Endothelial cell (in vitro differentiated cells): ENCODE data around the gene EIF5A. TPM values are rescaled to one million over a fixed set of nuclear protein-coding genes. Genes with fewer than 3 reads are reported as not detected.

Experiments
- DNase-seq: peaks from one replicate; pipeline ENCODE4 v3.0.0; 2021; ENCODE audit warnings: low spot score
- H3K27ac Mint-ChIP-seq: one replicate; pipeline ENCODE4 v1.8.0; 2021; ENCODE audit warnings: mixed read lengths, inconsistent platforms; ENCODE audit not compliant: unreplicated experiment
- H3K27me3 Mint-ChIP-seq: one replicate; pipeline ENCODE4 v1.8.0; 2021; ENCODE audit warnings: mild to moderate bottlenecking, moderate library complexity, mixed read lengths, inconsistent platforms; ENCODE audit not compliant: unreplicated experiment
- H3K36me3 Mint-ChIP-seq: one replicate; pipeline ENCODE4 v1.8.0; 2021; ENCODE audit warnings: mild to moderate bottlenecking, low read depth, mixed read lengths, inconsistent platforms; ENCODE audit not compliant: unreplicated experiment
- H3K4me1 Mint-ChIP-seq: one replicate; pipeline ENCODE4 v1.8.0; 2021; ENCODE audit warnings: mild to moderate bottlenecking, mixed read lengths, inconsistent platforms; ENCODE audit not compliant: unreplicated experiment
- H3K4me3 Mint-ChIP-seq: one replicate; pipeline ENCODE4 v1.8.0; 2021; ENCODE audit warnings: mild to moderate bottlenecking, mixed read lengths, inconsistent platforms; ENCODE audit not compliant: unreplicated experiment
- H3K9me3 Mint-ChIP-seq: one replicate; pipeline ENCODE4 v1.8.0; 2021; ENCODE audit warnings: mixed read lengths, inconsistent platforms; ENCODE audit not compliant: unreplicated experiment
- total RNA-seq: library from RNA; stranded (reverse); fragmentation: NEBNext Ultra II Directional; extraction: Animal tissue kit (Norgen Biotek cat#: 25700); gene quantifications from one replicate; pipeline ENCODE4 v1.2.1, GENCODE V29; 2021; ENCODE audit not compliant: unreplicated experiment
- TF ChIP-seq, protein P1 (sequence below): fragments of 200-600 bp; sonication (generic); IDR thresholded peaks from one replicate; pipeline ENCODE4 v1.5.0; 2021; ENCODE audit warnings: antibody characterized with exemption; ENCODE audit not compliant: unreplicated experiment

Gene EIF5A
- total RNA-seq, 1 donor from 2014 or later: 362 TPM

DNA sequence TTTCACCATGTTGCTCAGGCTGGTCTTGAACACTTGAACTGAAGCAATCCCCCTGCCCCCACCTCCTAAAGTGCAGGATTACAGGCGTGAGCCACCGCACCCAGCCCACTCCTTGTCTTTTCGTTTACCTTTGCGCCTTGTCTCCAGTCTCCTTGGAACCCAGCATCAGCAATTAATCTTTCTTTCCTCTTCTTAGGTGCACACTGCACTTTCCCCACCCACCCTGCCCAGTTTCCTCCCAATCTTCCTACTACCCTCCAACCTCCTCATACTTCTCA is 43.7 kb upstream of the EIF5A start:
- no peaks in the 10 kb centered on the region for H3K9me3 Mint-ChIP-seq
- peaks cover 20% of the 10 kb centered on the region for H3K4me1 Mint-ChIP-seq
- TF ChIP-seq, protein P1, sequence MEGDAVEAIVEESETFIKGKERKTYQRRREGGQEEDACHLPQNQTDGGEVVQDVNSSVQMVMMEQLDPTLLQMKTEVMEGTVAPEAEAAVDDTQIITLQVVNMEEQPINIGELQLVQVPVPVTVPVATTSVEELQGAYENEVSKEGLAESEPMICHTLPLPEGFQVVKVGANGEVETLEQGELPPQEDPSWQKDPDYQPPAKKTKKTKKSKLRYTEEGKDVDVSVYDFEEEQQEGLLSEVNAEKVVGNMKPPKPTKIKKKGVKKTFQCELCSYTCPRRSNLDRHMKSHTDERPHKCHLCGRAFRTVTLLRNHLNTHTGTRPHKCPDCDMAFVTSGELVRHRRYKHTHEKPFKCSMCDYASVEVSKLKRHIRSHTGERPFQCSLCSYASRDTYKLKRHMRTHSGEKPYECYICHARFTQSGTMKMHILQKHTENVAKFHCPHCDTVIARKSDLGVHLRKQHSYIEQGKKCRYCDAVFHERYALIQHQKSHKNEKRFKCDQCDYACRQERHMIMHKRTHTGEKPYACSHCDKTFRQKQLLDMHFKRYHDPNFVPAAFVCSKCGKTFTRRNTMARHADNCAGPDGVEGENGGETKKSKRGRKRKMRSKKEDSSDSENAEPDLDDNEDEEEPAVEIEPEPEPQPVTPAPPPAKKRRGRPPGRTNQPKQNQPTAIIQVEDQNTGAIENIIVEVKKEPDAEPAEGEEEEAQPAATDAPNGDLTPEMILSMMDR: no peak
- peak overlapping the region; percentile 80 for H3K27ac Mint-ChIP-seq
- peak overlapping the region; percentile 96 for H3K4me3 Mint-ChIP-seq
- no peak for DNase-seq
- peaks cover 6% of the 10 kb centered on the region for H3K36me3 Mint-ChIP-seq
- peaks cover 9% of the 10 kb centered on the region for H3K27me3 Mint-ChIP-seq

DNA sequence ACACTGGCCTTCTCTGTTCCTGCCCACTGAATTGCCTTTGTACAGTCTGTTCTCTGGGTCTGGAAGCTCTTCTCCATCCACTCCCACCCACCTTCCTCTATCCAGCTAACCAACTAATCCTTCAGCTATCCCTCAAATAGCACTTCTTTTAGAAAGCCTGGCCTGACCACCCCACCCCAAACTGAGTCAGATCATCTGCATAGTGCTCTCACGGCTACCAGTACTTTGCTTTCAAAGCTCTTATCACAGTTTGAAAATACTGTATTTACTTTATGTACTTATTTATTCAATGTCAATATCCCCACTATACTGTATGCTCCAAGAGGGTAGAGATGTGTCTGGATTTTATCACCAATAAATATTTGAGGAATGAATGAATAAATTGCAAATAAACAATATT is 40.6 kb upstream of the EIF5A start:
- Mint-ChIP-seq H3K36me3 (no peaks in the 10 kb centered on the region), H3K27me3 (peaks cover 12% of the 10 kb centered on the region), H3K9me3 (no peaks in the 10 kb centered on the region), H3K4me1 (peaks cover 19% of the 10 kb centered on the region), H3K27ac (no peak overlapping the region), H3K4me3 (no peak overlapping the region)
- no peak for DNase-seq
- TF ChIP-seq, protein P1: no peak

DNA sequence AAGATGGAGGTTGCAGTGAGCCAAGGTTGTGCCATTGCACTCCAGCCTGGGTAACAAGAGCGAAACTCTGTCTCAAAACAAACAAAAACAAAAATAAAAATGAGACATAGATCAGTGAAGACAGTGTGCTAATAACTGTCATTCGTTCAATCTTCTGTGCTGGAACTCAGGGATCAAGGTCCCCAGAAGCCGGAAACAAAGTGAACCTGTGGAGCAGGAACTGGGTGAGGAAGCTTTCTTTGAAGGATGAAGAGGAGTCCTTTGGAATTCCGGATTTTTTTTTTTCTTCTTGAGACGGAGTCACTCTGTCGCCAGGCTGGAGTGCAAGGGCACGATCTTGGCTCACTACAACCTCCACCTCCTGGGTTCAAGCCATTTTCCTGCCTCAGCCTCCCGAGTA is 28.0 kb upstream of the EIF5A start:
- no peak for DNase-seq
- TF ChIP-seq, protein P1: no peak
- Mint-ChIP-seq H3K4me3 (no peak overlapping the region), H3K4me1 (peaks cover 15% of the 10 kb centered on the region), H3K9me3 (no peaks in the 10 kb centered on the region), H3K36me3 (no peaks in the 10 kb centered on the region), H3K27me3 (peaks cover 10% of the 10 kb centered on the region), H3K27ac (no peak overlapping the region)

DNA sequence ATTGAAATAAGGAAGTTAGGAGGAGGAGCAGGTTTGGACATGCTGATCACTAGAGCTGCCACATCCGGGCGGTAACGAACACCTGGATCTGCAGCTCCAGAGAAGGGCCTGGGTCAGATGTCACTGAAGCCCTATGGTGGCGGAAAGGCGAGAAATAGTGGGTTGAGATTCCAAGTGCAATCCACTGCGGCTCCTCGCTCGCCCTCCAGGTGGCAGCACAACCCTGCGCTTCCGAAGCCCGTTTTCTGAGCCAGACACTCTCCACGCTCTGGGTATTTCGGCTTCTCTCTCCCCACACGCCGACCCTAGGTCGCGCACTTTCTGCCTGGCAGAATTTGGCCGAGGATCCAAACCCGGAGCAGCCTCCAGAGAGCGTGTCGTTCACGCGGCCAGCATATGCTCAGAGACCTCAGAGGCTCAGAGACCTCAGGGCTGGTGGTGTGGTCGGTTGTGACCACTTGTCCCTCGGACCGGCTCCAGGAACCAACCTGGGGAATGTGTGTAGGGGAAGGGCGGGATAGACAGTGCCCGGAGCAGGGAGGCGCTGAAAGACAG is 26.8 kb upstream of the EIF5A start:
- H3K4me1 Mint-ChIP-seq: peaks cover 15% of the 10 kb centered on the region

More for the DNA sequence above, 26.8 kb upstream of the EIF5A start:
- H3K9me3 Mint-ChIP-seq: no peaks in the 10 kb centered on the region
- peak overlapping the region; percentile 17 for H3K4me3 Mint-ChIP-seq
- H3K27ac Mint-ChIP-seq: no peak overlapping the region
- H3K36me3 Mint-ChIP-seq: no peaks in the 10 kb centered on the region
- DNase-seq: peak; percentile 82
- H3K27me3 Mint-ChIP-seq: peaks cover 13% of the 10 kb centered on the region
- TF ChIP-seq, protein P1: peak; percentile 75
